Tibial artery (tissue), 4 donors: ENCODE measurements around the gene RNGTT.

Experiments used
- DNase-seq, 2 donors: peaks; one replicate each; pipeline ENCODE4 v3.0.0-alpha.2; 2019
- H3K27ac ChIP-seq, 2 donors: fragments of 200-600 bp; sonication (generic) in 1 of 2; 1 replicate in 1 of 2; 2 replicates in 1 of 2; pipeline ENCODE4 v1.5.1; 2018 to 2019; ENCODE audit warnings: mild to moderate bottlenecking in 1 of 2
- H3K27me3 ChIP-seq, 2 donors: fragments of 200-600 bp; sonication (generic) in 1 of 2; one replicate each; pipeline versions ENCODE4 v1.5.1 to v1.6.0; 2016 to 2019
- H3K36me3 ChIP-seq, 3 donors: fragments of 200-600 bp; sonication (generic) in 2 of 3; one replicate each; pipeline ENCODE4 v1.5.1; 2016 to 2019; ENCODE audit warnings: mild to moderate bottlenecking in 2 of 3
- H3K4me1 ChIP-seq, 4 donors: fragments of 200-600 bp; sonication (generic) in 2 of 4; 1 replicate in 3 of 4; 2 replicates in 1 of 4; pipeline ENCODE4 v1.5.1; 2016 to 2019
- H3K4me3 ChIP-seq, 2 donors: fragments of 200-600 bp; sonication (generic) in 1 of 2; 1 replicate in 1 of 2; 2 replicates in 1 of 2; pipeline ENCODE4 v1.5.1; 2018 to 2019; ENCODE audit warnings: mild to moderate bottlenecking in 2 of 2
- H3K9me3 ChIP-seq, 3 donors: fragments of 200-600 bp; sonication (generic) in 1 of 3; one replicate each; pipeline ENCODE4 v1.5.1; 2016 to 2019
- intact Hi-C: fragments of 100-400 bp; cut with DNase I; formaldehyde crosslinking; loops from one replicate; pipeline ENCODE4 v1.15.0; 2023; ENCODE audit warnings: low total_unique reads
- TF ChIP-seq, protein P1 (sequence below), 2 experiments: fragments of 200-600 bp in 1 of 2; fragments of 450-650 bp in 1 of 2; IDR thresholded peaks; one replicate each; pipeline ENCODE4 v1.5.1; 2017 to 2019; ENCODE audit warnings: antibody characterized with exemption in 2 of 2, mild to moderate bottlenecking in 1 of 2, moderate library complexity in 1 of 2

The RNGTT gene

GRCh38 chr6:88916615-88917208 lies 46.7 kb downstream of the RNGTT start:
- intact Hi-C loops = no loop called here
- no peak overlapping the region for H3K4me3 ChIP-seq
- TF ChIP-seq, protein P1, sequence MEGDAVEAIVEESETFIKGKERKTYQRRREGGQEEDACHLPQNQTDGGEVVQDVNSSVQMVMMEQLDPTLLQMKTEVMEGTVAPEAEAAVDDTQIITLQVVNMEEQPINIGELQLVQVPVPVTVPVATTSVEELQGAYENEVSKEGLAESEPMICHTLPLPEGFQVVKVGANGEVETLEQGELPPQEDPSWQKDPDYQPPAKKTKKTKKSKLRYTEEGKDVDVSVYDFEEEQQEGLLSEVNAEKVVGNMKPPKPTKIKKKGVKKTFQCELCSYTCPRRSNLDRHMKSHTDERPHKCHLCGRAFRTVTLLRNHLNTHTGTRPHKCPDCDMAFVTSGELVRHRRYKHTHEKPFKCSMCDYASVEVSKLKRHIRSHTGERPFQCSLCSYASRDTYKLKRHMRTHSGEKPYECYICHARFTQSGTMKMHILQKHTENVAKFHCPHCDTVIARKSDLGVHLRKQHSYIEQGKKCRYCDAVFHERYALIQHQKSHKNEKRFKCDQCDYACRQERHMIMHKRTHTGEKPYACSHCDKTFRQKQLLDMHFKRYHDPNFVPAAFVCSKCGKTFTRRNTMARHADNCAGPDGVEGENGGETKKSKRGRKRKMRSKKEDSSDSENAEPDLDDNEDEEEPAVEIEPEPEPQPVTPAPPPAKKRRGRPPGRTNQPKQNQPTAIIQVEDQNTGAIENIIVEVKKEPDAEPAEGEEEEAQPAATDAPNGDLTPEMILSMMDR (IDR thresholded peaks at IDR 0.05) = no peak

DNA sequence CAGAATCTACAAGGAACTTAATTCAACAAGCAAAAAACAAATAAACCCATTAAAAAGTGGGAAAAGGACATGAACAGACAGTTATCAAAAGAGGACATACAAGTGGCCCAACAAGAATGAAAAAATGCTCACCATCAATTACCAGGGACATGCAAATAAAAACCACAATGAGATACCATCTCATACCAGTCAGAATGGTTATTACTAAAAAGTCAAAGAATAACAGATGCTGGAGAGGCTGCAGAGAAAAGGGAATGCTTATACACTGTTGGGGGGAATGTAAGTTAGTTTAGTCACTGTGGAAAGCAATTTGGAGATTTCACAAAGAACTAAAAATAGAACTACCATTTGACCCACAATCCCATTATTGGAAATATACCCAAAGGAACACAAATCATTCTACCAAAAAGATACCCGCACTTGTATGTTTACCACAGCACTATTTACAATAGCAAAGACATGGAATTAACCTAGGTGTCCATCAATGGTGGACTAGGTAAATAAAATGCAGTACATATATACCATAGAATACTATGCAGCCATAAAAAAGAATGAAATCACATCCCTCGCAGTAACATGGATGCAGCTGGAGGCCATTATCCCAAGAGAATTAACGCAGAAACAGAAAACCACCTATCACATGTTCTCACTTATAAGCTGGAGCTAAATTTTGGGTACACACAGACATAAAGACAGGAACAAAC lies 48.4 kb downstream of the RNGTT start:
- no peaks in the 10 kb centered on the region for H3K9me3 ChIP-seq
- intact Hi-C loops = no loop called here
- TF ChIP-seq, protein P1 (IDR thresholded peaks at IDR 0.05) = no peak
- DNase-seq = no peak
- no peaks in the 10 kb centered on the region for H3K36me3 ChIP-seq
- H3K4me3 ChIP-seq = no peak overlapping the region
- H3K4me1 ChIP-seq = peaks cover 0 to 37% (median 2%) of the 10 kb centered on the region in 4 donors
- H3K27me3 ChIP-seq = no peaks in the 10 kb centered on the region
- no peak overlapping the region for H3K27ac ChIP-seq

More at GRCh38 chr6:88916615-88917208, 46.7 kb downstream of the RNGTT start:
- no peaks in the 10 kb centered on the region for H3K27me3 ChIP-seq
- no peaks in the 10 kb centered on the region for H3K36me3 ChIP-seq
- H3K27ac ChIP-seq = no peak overlapping the region
- H3K4me1 ChIP-seq = peaks cover 0 to 20% (median under 1%) of the 10 kb centered on the region in 4 donors
- DNase-seq = no peak
- H3K9me3 ChIP-seq = no peaks in the 10 kb centered on the region

DNA sequence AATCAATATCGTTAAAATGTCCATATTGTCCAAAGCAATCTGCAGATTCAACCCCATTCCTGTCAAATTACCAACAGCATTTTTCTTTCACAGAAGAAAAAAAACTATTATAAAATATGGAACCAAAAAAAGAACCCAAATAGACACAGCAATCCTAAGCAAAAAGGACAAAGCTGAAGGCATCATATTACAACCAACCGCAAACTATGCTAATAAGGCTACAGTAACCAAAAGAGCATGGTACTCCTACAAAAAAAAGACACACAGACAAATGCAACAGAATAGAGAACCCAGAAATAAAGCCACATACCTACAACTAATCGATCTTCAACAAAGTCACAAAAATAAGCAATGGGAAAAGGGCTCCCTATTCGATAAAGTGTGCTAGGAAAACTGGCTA lies 49.2 kb downstream of the RNGTT start:
- H3K9me3 ChIP-seq = no peaks in the 10 kb centered on the region
- no peak overlapping the region for H3K4me3 ChIP-seq
- no peak for DNase-seq
- intact Hi-C loops = no loop called here
- no peak overlapping the region for H3K27ac ChIP-seq
- TF ChIP-seq, protein P1 (IDR thresholded peaks at IDR 0.05) = no peak
- no peaks in the 10 kb centered on the region for H3K27me3 ChIP-seq
- peaks cover 0 to 44% (median 5%) of the 10 kb centered on the region in 4 donors for H3K4me1 ChIP-seq
- H3K36me3 ChIP-seq = no peaks in the 10 kb centered on the region

- peaks cover 0 to 51% (median 12%) of the 10 kb centered on the region in 4 donors for H3K4me1 ChIP-seq
- TF ChIP-seq, protein P1 (IDR thresholded peaks at IDR 0.05) = no peak
- H3K27ac ChIP-seq = peak overlapping the region in 1 of 2 donors; percentile 53
- no peak for DNase-seq
- intact Hi-C loops = no loop called here
- no peaks in the 10 kb centered on the region for H3K27me3 ChIP-seq
- H3K4me3 ChIP-seq = no peak overlapping the region
- no peaks in the 10 kb centered on the region for H3K36me3 ChIP-seq
- H3K9me3 ChIP-seq = no peaks in the 10 kb centered on the region
Observed at GRCh38 chr6:88913471-88913870, 49.9 kb downstream of the RNGTT start.

- DNase-seq = no peak
- Histone ChIP-seq H3K9me3 (no peaks in the 10 kb centered on the region), H3K4me1 (peaks cover 0 to 53% (median 12%) of the 10 kb centered on the region in 4 donors), H3K27me3 (no peaks in the 10 kb centered on the region), H3K36me3 (no peaks in the 10 kb centered on the region), H3K27ac (peak overlapping the region; percentile 36 to 53), H3K4me3 (no peak overlapping the region)
- intact Hi-C loops = no loop called here
- TF ChIP-seq, protein P1 (IDR thresholded peaks at IDR 0.05) = no peak
Observed at GRCh38 chr6:88910922-88911778, 52.3 kb downstream of the RNGTT start.
